Fibroblast of the conjunctiva (primary cell): ENCODE measurements around the gene LPP.
A peak's percentile ranks its signal among the peaks of the same experiment; 100 is the strongest.

ENCODE experiments used
- DNase-seq: peaks from one replicate; pipeline ENCODE4 v3.0.0-alpha.2; 2010; ENCODE audit warnings: low read depth

The LPP gene

DNA sequence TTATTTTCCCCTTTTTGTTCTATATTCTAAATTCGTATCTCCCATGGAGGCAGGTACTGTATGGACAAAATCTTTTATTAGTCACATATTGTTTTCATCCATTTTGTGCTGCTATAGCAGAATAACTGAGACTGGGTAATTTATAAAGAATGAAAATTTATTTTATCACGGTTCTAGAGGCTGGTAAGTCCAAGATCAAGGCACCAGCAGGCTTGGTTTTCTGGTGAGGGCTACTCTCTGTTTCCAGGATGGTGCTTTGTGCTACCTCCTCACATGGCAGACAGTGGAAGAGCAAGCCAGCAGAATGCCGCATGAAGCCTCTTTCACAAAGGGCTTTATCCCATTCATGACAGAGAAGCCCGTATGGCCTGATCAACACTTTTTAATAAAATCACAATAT is 595.9 kb downstream of the LPP start:
- DNase-seq = no peak

DNA sequence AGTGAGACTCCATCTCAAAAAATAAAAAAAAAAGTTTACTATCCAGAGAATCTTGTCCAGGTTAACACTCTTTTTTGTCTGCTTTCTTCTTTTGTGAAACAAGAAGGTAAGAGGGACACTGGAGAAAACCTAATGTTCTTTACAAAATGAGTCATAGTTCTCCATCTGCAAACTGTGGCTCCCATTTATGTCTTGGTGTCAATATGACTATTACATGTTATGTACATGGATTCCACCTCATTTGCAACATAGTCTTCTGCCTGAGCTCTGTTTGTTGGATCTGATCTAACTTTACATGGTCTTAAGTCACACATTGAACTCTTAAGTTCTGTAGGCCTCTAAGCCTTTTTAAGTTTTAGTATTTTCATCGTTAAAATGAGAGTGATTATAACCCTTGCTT is 596.7 kb downstream of the LPP start:
- DNase-seq = no peak

GRCh38 chr3:188752850-188753249 is 598.9 kb downstream of the LPP start:
- DNase-seq = no peak

DNA sequence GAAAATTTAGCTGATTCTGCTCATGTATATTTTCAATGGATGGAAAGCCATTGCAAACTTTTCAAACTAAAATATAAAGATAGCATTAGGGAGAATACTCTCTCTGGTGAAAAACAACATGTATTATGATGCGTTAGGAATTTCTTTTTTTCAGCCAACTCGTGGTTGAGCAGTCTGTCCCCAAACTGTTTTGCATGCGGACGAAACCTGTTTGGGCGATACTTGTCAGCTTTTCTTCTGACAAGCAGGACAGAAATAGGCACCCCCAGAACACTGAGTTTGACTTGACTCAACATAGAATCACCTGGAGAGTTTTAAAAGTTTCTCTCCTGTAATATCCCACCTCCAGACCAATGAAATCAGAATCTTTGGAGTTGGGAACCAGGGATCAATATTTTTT is 600.3 kb downstream of the LPP start:
- no peak for DNase-seq

DNA sequence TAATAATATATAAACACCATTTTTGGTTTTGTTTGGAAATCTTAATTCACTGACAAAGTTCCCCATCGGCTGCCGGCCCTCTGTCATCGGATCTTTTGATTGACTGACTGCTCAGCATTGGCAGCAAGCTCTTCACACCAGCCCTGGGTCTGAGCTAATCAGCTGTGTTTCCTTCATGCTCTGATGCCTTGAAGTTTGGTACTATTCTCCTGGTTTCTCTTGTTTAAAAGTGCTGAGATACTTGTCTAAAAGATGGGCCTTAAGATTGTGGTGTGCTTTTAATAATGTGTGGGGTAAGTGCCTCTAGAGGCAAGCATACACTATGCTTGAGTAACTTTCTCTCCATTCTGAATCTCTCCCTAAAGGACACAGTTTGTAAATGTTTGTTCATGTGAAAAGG is 602.3 kb downstream of the LPP start:
- no peak for DNase-seq

DNA sequence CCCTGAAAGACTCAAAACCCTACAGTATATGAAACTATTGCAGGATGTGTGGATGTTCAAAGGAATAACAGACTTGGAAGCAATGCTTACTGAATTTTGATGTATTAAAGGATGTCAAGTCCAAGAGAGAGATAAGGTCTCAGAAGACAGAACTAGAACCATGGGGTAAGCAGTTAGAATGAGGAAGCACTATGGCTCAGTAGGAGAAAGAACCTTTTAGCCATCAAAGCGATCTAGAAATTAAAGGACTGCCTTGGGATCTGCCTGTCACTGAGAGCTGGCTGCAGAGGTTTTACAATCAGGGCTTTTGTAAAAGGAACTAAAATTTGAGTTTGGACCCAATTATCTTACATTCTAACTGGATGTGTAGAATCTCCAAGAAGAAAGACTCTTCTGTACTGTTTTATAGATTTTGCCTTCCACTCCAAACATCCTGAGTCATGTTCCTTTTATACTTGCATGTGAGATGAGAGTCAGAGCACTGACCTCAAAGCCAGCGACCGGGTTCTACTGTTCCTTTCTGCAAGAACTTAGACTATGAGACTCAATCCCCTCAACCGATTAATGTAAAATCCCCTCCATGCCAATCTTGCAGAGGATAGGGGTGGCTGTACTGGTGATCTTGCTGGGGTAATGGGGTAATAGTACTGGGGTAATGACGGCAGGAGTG is 605.5 kb downstream of the LPP start:
- no peak for DNase-seq

DNA sequence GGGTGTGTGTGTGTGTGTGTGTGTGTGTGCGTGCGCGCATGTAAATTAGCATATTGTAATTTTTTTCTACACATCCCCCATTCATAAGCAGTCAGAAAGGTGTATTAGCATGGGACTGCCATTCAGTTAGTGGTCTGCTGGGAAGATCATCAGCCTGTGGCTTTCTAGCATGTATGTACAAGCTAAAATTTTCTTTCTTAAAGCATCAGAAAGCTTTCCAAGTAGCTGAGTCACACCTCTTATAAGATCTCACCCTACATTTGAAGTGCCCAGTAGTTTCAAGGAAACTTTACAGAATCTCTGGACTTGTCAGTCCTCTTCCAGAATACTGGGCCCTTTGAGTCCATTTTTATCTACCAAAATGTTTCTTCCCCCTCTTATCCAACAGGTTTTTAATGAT is 606.5 kb downstream of the LPP start:
- no peak for DNase-seq

- DNase-seq = no peak
These were observed 607.5 kb downstream of the LPP start for GRCh38 chr3:188761439-188761838.

DNA sequence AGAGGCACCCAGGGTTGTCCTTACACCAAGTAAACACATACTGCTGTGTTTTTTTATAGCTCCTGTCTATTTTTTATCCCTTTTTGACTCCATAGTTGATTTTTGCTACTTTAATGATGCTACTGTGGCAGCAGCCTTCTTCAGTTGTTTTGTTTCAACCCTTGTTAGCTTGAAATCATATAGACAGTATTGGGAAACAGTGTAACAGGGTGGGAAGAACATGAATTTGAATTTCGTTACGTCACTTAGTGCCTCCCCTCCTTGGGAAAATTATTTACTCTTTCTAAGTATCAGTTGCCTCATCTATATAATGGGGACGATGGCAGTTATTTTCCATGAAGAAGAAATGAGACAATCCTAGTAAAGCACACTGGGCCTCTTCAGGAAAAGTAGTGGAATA is 608.0 kb downstream of the LPP start:
- no peak for DNase-seq

- DNase-seq = no peak
These were observed 610.7 kb downstream of the LPP start for GRCh38 chr3:188764609-188765008.

DNA sequence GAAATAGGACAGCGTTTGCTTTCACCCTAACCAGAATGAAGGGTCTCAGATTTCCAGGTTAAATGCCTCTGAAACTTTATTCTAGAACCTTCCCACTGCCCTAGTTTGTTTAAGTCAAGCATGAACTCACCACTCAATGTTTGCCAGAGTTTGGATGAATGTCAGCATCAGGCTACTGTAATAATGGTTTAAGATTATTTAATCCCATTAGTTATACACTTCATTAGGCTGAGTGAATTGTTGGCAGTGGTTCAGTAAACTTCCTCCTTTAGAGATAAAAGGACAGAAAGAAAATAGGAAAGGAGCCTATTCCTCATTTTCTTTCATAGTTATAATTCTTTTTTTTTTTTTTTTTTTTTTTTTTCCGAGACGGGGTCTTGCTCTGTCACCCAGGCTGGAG is 615.9 kb downstream of the LPP start:
- no peak for DNase-seq

DNA sequence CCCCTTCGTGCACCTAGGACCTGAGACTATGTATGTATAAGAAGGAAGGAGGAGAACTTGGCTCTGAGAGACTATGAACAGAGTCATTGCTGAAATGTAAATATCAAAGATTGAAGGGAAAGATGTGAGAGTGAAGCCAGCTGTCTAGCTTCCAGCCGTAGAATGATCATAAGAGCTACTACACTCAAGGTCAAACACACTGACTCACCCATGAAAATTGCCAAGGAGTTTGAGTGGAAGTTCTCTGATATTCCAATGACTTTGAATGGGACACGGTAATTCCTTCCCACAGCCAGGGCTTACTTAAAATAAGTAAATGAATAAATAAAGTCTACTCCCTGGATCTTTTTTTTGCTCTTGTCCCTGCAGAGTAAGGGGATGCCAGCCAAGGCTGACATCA is 618.9 kb downstream of the LPP start:
- DNase-seq = peak; percentile 55

- DNase-seq = no peak
These were observed 621.5 kb downstream of the LPP start for GRCh38 chr3:188775412-188775811.

- DNase-seq = no peak
These were observed 622.5 kb downstream of the LPP start for GRCh38 chr3:188776447-188776846.

GRCh38 chr3:188778091-188778852 is 624.3 kb downstream of the LPP start:
- no peak for DNase-seq

- no peak for DNase-seq
These were observed 625.5 kb downstream of the LPP start for GRCh38 chr3:188779281-188779980.

GRCh38 chr3:188780193-188781147 is 626.5 kb downstream of the LPP start:
- DNase-seq = peak; percentile 69

GRCh38 chr3:188782613-188783124 is 628.7 kb downstream of the LPP start:
- no peak for DNase-seq

DNA sequence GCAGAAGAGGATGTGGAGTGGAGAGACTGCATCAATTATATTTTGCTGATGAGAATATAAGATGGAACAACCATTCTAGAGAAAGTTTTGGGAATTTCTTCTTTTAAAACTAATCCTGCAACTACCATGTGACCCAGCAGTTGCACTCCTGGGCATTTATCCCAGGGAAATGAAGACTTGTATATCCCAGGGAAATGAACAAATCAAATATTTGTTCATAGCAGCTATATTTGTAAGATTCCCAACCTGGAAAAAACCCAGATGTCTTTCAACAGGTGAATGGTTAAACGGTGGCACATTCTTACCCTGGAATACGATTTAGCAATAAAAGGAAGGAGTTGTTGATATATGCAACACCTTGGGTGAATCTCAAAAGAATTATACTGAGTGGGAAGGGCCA is 632.5 kb downstream of the LPP start:
- no peak for DNase-seq

DNA sequence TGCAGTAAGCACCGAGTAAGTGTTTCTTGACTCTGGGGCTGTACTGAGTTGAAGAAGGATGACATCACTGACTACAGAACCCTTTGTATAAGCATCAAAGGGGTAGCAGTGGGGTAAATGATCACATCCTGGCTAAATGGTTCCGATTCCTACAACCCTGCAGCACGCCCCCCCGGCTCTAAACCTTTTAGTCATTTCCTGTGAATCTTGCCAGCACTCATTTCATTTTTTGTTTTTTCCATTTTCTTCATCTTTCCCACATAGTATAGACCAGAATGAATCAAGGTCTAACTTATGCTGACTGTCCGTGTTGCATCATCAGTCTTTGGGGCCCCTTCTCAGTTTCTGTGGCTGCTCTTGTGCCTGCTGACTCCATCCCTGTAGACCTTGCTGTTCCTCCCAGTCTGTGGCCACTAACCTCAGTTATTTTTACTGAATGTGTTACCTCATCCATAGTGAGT is 634.7 kb downstream of the LPP start:
- DNase-seq = peak; percentile 74

- no peak for DNase-seq
These were observed 635.3 kb downstream of the LPP start for GRCh38 chr3:188789251-188789650.

GRCh38 chr3:188791311-188791710 is 637.4 kb downstream of the LPP start:
- DNase-seq = no peak
